ENCODE measurements around the gene MAPK14.

DNA sequence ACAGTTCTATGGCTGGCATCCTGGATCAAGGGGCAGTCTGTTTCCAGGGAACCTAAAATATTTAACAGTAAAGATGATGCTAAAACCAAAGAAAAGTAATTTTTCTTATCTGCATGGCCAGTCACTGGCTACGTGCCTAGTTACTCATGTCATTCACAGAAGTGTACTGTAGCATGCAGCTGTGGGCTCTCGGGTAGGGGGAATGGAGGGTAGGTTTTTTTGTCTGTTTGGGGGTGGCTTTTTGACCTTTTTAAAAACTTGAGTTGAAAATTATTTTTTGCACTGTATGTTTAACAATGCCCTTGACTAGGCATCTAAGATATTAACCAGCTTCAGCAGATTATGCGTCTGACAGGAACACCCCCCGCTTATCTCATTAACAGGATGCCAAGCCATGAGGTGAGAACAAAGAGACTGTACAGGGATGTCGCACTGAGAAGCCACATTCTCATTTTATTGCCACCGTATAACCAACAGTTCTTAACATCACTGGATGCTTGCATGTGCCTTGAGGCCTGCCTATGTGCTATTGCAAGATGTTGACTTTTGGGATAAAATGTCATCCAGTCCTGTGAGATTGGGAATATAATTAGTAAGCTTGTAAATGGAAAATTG, 72.4 kb downstream of the MAPK14 start:
- TF ChIP-seq, protein P1, sequence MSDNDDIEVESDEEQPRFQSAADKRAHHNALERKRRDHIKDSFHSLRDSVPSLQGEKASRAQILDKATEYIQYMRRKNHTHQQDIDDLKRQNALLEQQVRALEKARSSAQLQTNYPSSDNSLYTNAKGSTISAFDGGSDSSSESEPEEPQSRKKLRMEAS (IDR thresholded peaks at IDR 0.05): no peak
- TF ChIP-seq NFIC (IDR thresholded peaks at IDR 0.05) (no peak), CEBPB (IDR thresholded peaks at IDR 0.05) (no peak), EP300 (IDR thresholded peaks at IDR 0.05; ENCODE audit: borderline replicate concordance) (no peak), YY1 (IDR thresholded peaks at IDR 0.05; ENCODE audit: low read depth) (no peak), EGR1 (IDR thresholded peaks at IDR 0.05) (no peak)
- TF ChIP-seq, protein P2, sequence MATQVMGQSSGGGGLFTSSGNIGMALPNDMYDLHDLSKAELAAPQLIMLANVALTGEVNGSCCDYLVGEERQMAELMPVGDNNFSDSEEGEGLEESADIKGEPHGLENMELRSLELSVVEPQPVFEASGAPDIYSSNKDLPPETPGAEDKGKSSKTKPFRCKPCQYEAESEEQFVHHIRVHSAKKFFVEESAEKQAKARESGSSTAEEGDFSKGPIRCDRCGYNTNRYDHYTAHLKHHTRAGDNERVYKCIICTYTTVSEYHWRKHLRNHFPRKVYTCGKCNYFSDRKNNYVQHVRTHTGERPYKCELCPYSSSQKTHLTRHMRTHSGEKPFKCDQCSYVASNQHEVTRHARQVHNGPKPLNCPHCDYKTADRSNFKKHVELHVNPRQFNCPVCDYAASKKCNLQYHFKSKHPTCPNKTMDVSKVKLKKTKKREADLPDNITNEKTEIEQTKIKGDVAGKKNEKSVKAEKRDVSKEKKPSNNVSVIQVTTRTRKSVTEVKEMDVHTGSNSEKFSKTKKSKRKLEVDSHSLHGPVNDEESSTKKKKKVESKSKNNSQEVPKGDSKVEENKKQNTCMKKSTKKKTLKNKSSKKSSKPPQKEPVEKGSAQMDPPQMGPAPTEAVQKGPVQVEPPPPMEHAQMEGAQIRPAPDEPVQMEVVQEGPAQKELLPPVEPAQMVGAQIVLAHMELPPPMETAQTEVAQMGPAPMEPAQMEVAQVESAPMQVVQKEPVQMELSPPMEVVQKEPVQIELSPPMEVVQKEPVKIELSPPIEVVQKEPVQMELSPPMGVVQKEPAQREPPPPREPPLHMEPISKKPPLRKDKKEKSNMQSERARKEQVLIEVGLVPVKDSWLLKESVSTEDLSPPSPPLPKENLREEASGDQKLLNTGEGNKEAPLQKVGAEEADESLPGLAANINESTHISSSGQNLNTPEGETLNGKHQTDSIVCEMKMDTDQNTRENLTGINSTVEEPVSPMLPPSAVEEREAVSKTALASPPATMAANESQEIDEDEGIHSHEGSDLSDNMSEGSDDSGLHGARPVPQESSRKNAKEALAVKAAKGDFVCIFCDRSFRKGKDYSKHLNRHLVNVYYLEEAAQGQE (IDR thresholded peaks at IDR 0.05; ENCODE audit: low read depth): no peak

Data from Ishikawa (cell line).